HG02763 (cell line): ENCODE results near the gene IL12B.
A peak's percentile ranks its signal among the peaks of the same experiment; 100 is the strongest.
"Not testable (repeated sequence)": the region's sequence is repeated elsewhere in the genome, so short reads cannot be mapped to it uniquely, and the experiment has no call there.

Source experiments
- ATAC-seq: cut with Tn5 transposase; IDR thresholded peaks from one replicate; pipeline ENCODE4 v1.9.1; 2021; ENCODE audit warnings: mild to moderate bottlenecking, moderate library complexity; ENCODE audit not compliant: unreplicated experiment

IL12B gene

GRCh38 chr5:159333545-159333925, 3.2 kb upstream of the IL12B start:
- no peak for ATAC-seq

GRCh38 chr5:159332800-159333544, 2.7 kb upstream of the IL12B start:
- no peak for ATAC-seq

- peak; percentile 57 for ATAC-seq
Observed at GRCh38 chr5:159331093-159331973, 1.0 kb upstream of the IL12B start.

DNA sequence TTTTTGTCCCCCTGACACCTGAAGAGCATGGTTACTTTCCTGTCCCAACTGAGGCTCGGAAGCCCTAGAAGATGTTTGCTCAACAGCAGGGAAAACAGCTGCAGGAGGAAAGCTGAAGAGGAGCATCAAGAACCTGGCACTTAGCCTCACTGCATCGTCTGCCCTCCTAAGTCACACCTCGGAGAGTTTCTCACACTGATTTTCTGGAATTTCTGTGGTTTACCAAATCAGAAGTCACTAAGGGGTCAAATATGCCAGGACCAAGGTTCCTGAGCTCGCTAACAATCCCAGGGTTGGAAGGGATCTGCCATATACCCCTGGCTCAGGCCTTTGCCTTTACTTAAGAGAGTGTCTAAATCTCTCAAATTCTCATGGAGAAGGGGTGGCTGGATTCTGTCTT, 5.3 kb downstream of the IL12B start:
- ATAC-seq = no peak

GRCh38 chr5:159324102-159324755, 6.1 kb downstream of the IL12B start:
- ATAC-seq = no peak

DNA sequence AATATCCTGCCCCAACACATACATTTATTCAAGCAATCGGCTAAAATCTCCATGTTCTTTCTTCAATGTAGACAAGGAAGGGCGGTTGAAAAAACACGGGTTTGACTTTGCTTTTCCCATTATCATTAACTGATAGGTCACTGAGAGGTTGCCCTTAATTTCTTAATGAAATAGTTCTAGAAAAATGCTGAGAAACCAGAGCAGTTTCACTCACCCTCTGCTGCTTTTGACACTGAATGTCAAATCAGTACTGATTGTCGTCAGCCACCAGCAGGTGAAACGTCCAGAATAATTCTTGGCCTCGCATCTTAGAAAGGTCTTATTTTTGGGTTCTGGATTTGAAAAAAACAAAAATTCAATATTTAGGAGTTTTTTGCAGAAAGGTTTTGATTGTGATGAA, 8.1 kb downstream of the IL12B start:
- ATAC-seq = no peak

GRCh38 chr5:159319832-159320231, 10.5 kb downstream of the IL12B start:
- no peak for ATAC-seq

DNA sequence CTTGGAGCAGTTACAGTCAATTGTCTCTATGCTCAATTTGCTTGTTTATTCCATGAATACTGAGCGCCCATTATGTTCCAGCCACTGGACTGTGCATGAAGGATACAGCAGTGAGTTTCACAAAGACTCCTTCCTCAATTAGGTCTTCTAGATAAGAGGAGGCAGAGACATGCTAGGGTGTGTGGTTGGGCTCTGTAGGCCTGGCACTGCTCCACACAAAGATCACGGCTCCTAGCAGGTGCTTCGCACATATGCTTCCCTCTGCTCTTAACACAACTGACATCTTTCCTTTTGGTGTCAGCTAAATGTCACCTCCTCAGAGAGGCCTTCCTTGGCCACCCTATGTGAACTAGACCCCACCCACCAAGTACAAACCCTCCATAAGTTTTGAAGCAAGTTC, 10.9 kb downstream of the IL12B start:
- ATAC-seq = no peak

- ATAC-seq = no peak
Observed at GRCh38 chr5:159318448-159318847, 11.8 kb downstream of the IL12B start.

DNA sequence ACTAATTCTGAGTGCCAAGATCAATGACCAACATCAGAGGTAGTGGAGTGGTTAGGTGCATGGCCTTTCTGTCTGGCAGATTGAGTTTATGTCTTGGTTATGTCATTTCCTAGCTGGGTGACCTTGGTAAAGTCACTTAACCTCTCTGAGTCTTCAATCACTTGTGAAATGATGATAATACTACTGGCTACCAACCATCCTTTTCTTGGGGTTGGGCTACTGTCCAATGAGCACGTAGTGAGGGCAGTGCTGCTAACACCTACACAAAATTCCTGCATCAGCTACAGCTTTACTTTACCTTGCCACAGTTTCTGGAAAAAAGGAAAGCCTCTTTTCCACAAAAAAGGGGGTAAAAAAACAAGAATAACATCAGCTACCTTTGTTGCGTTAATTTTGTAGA, 12.4 kb downstream of the IL12B start:
- no peak for ATAC-seq

DNA sequence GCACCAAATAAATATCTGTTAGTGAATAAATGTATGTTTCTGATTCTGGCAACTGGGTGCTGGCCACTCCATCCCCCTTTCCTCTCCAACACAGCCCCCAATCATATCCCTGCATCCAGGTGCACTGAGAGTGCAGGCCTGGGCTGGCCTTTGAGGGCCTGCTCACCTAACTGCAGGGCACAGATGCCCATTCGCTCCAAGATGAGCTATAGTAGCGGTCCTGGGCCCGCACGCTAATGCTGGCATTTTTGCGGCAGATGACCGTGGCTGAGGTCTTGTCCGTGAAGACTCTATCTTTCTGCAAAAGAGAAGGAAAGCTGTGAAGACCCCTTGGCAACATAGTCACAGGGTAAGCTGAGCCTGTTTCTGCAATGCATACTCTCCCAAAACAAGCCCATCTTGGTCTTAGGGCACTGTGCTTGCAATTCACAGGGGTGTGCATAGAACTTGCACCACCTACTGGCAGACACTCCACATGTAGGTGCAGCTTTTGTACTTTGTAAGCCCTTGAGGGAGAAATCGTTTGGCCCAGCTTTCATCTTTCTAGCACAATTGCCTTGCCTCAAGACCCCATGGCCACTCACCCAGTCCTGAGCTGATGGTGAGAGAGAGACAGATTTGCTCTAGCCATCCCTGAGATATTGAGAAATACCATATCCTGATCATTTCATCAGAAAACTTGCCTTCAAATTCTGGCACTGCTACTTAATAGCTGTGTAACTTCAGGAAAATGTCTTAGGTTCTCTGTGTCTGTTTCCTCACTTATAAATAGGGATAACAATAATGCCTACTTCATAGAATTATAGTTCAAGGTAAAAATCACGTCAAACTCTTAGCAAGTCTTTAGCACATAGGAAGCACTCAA, 13.5 kb downstream of the IL12B start:
- no peak for ATAC-seq

DNA sequence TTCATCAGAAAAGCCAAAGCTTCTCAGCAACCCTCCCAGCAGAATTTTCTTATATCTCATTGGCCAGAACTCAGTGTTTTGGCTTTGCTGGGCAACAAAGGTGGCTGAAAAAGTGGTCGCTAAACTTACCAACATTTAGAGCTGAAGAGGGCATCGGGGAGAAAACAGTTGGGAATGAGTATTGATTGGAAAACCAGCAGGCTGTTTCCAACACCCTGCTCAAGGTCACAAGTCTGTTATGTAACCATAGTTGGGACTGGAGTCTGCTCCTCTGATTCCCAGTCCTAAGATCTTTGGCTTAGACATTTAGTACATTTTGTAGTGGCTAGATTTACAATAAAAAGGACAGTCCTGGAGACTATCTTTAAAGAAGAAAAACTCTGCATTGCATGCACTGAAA, 17.1 kb downstream of the IL12B start:
- no peak for ATAC-seq

- no peak for ATAC-seq
Observed at GRCh38 chr5:159311063-159311462, 19.2 kb downstream of the IL12B start.

DNA sequence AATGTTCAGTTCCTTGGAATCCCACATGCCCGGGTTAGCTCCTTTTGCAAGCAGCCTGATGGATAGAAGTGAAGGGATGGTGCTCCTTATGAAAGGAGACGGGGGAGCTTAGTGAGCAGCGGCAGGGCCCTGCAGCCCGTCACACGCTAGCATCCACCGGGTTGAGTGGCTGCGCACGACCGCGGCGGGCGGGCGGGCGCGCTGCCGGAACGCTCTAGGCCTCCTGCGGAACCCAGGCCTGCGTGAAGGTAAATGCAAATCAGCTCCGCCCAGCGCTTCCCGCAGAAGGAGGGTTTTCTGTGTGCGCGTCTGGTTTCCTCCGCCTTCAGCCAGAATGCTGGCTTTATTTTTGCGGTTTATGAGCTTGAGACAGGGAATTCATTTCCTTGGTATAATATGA, 19.8 kb downstream of the IL12B start:
- no peak for ATAC-seq

DNA sequence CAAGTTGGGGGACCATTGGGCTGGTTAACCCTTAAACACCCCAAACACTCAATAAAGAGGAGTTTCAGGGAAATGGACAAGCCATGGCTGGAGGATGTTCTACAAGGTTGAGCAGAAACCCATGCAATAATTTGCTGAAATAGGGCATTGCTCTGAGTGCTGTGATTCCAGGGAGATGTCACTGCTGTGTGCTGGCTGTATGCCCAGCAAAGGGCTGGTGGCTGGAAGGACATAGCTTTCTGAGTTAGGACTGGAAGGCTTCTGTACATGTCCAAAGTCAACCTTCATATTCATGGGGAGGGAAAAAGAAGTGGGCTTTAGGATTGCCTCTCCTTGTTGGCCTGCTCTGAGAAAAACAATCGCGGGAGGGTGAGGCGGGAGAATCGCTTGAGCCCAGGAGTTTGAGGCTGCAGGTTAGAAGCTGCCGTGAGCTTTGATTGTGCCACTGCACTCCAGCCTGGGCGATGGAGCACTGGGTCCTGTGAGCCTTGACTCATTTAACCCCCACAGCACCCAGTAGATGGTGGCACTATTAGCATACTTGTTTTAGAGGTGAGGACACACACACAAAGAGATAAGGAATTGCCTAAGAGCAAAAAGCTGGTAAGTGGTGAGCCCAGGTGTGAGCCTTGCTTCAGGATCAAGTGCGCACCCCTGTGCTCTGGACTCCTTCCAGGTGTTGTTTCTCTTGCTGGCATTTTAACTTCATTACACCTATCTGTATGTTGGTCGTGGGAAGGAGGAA, 20.4 kb downstream of the IL12B start:
- ATAC-seq = no peak

GRCh38 chr5:159304961-159305595, 25.2 kb downstream of the IL12B start:
- no peak for ATAC-seq

DNA sequence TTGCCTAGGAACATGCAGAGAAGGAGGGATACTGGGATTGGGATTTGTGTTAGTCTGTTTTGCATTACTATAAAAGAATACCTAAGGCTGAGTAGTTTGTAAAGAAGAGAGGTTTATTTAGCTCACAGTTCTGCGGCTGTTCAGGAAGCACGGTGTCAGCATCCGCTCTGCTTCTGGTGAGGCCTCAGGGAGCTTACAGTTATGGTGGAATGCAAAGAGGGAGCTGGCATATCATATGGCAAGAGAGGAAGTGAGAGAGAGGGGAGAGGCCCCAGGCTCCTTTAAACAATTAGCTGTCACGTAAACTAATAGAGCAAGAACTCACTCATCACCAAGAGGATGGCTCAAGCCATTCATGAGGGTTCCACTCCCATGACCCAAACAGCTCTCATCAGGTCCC, 27.0 kb downstream of the IL12B start:
- ATAC-seq = no peak

- ATAC-seq = not testable (repeated sequence)
Observed at GRCh38 chr5:159301929-159302860, 28.1 kb downstream of the IL12B start.

- ATAC-seq = no peak
Observed at GRCh38 chr5:159301466-159301865, 28.8 kb downstream of the IL12B start.
